HG03460 (cell line): Measurements from ENCODE around the gene SIAE.
"Not testable (repeated sequence)": the region's sequence is repeated elsewhere in the genome, so short reads cannot be mapped to it uniquely, and the experiment has no call there.

Experiments
- ATAC-seq: cut with Tn5 transposase; IDR thresholded peaks from one replicate; pipeline ENCODE4 v1.9.1; 2021; ENCODE audit not compliant: unreplicated experiment

The SIAE gene

DNA sequence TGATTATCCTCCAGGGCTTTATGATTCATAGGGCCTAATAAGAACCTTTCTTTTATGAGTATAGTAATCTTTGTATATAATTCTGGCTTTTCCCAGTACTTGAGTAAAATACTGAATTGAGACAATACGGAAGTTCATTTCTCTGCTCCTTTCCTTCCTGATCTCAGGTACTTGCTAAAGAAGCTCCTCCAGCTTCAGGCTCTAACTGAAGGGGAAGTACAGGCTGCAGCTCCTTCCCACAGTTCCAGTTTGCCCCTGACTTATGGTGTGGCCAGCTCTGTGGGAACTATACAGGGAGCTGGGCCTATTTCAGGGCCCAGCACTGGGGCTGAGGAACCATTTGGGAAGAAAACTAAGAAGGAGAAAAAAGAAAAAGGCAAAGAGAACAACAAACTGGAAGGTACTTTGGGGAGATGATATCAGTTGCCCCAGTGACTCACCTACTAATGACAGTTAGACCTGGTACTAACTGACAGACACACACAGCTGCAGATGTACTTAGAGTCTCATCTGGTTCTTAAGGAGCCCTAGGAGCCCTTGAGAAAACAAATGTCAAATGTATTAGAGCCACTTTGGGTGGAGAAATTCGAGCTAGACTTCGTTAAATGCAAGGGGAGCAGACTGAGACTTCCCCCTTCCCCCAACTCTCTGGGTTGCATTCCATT is 47.9 kb downstream of the SIAE start:
- ATAC-seq = no peak

DNA sequence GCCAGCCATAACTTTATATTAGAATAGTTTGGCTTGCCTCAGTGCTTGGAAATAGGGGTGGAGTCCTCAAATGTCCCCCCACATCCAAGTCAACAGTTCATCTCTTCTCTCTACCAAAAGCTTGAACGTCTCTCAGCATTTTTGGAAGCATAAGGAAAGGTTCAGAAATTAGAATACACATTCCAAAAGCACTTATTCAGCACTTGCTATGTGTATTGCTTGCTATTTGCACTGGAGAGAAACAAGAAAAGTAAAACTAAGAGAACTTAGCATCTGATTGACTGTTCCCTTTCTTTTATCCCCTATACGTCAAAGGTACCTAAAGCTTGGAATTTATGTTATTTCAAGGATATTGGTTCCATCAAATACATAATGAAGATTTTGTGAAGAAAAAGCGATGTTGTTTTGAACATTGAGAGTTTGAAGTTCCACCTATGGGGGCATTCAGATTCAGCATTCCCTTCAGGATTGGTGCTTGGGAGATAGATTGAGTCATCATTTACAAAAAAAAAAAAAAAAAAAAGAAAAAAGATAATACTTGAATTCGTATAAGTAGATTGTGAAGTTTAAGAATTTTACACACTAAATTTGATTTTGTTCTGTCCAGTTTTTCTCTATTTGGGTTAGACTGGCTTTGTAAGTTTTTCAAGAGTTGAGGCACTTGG is 49.5 kb downstream of the SIAE start:
- ATAC-seq = no peak

DNA sequence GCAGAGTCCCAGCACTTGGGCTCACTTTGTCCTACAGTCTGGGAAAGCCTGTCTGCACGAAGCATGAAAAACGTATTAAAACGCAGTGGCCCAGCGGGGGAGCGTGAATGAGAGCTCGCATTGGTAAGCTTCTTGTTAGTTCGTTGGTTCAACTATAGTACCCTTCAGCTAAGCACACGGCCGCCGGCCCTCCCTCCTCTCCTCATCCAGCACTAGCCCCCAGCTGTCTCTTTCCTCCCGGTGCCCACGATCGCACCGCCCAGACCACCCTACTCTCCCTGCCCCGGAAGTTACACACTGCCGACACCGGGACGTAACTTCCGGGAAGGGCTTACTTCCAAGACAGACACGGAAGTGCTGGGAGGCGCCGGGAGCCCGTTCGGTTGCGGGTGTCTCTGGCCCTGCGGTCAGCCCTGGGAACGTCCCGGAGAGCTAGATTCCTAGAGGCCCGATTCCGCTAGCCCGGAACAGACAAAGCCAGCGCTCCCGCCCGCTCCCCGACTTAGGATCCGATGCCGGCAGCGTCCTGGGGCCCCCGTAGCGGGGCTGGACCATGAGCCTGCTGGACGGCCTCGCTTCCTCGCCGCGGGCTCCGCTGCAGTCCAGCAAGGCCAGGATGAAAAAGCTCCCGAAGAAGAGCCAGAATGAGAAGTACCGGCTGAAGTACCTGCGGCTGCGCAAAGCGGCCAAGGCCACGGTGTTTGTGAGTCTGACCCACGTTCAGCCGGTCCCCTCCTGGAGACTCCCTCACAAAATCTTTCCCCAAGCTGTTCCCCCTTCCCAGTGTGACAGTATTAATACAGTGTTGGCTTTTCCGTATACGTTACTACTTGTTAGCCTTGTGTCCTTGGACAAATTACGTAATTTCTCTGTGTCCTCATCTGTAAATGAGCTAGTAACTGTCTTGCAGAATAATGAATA is 50.7 kb downstream of the SIAE start, which contains the start of gene TBRG1:
TSS of gene TBRG1 (plus strand) at position 334 of the 921 bp plus-strand sequence. CDS start at position 554, 220 bp downstream.
- ATAC-seq = peak; percentile 99

DNA sequence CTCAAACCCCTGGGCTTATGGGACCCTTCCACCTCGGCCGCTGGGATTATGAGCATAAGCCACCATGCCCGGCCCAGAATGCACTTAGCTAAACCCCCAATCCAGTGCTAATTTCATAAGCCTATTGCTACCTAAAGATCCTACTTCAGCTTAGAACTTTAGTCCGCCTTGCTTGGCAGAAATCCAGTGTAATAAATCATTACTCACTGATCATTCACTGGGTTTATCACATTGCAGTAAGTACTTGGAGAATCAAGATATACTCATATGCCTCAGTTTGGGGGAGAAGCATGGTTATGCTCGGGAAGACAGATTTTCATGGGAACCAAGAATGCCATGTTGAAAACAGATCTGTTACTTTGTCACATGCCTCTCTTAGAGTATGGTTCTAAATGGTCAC is 54.7 kb downstream of the SIAE start:
- no peak for ATAC-seq

DNA sequence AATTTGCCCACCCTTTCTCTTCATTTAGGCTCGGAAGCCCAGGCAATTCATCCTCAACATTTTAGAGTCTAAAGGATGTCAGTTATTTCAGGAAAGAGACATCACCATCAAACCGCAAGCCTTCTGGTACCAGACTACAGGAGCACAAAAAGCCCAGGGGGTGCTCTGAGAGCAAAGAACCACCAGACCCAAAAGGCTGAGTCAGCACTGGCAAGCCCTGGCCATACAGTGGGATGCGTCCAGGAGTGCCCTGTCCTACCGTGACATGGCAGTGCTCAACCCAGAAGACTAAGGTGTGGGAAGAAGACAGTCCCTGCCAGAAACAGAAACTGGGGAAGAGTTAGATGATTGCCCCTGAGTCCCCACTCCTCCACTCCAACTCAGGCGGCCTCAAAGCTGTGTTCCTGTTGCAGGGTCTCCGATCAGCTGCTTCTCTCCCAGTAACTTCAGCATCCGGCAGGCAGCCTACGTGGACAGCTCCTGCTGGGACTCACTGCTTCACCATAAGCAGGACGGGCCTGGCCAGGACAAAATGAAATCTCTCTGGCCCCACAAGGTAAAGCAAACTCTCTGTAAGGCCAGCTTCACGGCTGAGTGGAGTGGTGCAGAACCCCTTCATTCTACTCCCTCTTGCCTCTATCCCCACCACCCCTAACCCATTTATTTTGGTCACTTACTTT is 60.8 kb downstream of the SIAE start:
- ATAC-seq = no peak

DNA sequence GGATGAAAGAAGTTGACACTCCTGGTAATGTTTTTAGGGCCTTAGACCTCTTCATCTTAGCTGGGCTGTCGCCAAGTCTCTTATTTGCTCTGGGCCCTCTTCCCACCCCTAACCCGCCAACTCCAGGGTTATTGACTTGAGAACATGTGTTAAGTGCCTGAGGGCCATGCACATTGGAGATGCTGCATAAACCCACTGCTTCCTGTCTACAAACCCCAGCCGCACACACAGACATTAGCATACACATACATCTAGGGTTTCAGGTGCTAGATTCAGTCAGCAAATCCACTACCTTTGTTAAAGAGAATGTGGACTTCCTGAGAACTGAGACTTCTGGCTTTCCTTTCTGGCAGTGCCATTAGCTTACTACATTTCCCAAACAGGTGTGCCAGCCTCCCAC is 61.5 kb downstream of the SIAE start:
- ATAC-seq = no peak

DNA sequence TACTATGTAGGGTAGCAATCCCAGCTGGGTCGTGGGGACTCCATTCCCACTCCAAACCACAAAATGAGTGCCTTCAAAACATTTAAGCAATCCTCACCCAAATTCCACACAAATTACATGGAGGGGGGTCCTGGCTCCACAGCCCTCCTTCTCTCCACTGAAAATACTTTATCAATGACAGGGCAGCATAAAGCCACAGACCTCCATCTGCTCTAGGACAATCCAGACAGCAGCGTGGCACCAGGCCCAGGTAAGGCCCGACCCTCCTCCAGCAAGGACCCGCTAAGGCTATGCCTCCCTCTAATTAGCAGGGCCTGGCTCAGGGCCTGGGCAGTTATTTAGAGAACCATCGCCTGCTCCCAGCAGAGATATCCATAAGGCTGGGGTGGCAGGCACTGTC is 62.5 kb downstream of the SIAE start, which contains the start of gene PANX3:
TSS of gene PANX3 (plus strand) at position 365 of the 400 bp plus-strand sequence. CDS start 129 bp downstream, outside the sequence.
- no peak for ATAC-seq

DNA sequence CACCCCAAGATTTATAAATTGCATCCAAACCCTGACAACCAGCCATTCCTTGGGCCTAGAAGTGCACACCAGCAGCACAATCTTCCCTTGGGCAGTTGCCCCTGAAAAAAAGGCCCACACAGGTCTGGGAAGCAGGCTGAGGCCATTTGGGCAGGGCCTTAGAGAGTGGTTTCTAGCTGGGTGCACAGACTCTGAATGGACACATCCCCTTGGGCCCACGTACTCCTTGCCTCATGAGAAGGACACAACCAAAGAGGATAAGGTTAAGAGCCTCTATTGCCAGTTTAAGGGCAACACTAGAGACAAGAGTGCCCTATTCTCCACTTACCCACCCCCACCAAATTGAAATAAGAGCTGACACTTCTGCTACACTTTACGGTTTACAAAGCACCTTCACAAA is 63.2 kb downstream of the SIAE start:
- ATAC-seq = no peak

DNA sequence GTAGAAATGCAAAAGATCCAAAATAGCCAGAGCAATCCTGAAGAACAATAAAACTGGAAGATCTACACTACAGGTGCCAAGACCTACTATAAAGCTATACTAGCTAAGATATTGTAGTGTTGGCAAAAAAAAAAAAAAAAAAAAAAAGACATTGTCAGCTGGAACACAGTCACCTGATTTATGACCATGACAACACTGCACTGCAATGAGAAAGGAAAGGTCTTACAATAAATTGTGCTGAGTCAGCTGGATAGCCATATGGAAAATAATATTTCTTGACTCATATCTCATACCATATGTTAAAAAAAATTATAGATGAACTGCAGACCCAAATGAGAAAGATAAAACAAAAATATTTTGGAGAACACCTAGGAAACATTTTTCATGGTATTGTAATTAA is 65.4 kb downstream of the SIAE start:
- ATAC-seq = no peak

DNA sequence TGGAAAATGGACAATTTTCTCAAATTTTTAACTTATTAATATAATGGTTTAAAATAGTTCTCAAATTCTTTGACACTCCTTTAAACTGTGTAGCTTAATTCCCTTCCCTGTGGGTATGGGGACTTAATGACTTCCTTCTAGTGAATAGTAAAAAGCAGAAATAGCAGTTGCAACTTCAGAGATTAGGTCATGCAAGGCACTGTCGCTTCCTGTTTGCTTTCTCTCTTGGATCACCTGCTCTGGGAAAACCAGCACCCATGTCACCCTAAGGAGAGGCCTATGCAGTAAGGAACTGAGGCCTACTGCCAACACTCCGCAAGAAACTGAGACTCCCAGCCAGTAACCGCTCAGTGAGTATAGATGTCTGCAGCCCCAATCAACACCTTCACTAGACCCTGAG is 67.8 kb downstream of the SIAE start:
- ATAC-seq = no peak

DNA sequence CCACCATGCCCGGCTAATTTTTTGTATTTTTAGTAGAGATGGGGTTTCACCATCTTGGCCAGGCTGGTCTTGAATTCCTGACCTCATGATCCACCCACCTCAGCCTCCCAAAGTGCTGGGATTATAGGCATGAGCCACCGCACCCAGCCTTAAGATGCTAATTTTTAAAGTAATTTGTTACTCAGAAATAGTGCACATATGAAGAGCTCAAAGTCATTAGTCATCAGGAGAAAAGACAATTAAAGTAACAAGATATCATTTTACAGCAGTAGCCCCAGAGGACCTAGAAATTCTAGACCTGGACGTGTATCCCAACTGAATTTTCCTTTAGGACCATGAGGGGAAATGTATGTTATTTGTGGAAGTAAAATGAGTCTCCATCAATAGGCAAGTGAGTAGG is 70.8 kb downstream of the SIAE start:
- ATAC-seq = not testable (repeated sequence)

DNA sequence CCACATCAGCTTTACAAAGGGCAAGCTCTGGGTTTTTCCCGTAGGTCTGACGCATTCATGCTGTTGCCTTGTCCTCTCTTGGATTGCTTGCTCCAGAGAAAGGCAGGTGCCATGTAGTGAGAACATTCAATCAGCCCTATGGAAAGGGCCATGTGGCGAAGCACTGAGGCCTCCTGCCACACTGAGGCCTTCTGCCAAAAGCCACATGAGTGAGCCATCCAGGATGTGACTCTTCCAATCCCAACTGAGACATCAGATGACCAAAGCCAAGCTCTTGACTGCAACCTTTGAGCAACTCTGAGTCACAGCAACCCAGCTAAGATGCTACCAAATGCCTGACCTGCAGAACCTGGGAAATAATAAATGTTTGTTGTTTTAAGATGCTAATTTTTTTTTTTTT is 71.3 kb downstream of the SIAE start:
- no peak for ATAC-seq

DNA sequence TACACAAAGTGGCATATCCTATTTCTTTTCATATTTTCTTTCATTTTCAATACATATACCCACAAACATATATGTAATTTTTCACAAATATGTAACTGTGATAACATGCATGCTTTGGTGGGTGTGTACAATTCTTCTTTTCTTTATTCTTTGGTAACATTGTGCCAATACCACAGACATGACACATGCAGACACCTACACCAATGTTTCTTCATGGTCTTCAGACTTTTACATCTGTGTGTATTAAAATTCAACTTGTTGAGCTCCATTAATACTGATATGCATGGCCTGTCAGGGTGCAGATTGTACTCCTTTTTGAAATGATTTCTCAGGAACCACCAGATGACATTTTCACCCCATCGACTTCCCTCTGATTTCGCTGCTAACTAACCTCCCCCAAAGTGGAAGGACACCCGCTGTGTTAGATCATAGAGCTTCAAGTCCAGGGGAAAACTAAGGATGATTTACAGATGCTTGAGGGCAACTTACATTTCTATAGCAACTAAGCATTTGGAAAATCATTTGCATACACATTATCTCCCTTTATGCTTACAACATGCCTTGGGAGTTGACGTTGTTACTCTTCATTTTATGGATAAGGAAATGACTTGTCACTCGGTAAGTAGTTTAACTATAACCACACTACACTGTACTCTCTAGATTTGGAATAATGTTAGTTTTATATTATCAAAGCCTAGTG is 72.8 kb downstream of the SIAE start:
- no peak for ATAC-seq

DNA sequence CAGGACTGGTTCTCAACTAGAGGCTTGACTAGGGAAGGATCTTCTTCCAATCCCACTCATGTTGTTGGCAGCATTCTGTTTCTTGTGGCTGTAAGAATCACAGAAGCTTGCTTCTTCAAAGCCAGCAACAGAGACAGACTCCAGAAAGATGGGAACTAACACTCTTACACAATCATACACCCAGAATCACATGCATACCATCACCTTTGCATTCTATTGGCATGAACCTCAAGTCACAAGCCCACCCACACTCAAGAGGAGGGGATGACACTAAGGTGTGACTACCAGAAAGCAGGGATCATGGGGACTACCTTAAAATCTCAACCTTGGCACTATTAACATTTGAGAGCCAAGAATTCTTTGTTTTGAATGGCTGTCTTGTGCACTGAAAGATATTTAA is 75.9 kb downstream of the SIAE start:
- ATAC-seq = no peak

DNA sequence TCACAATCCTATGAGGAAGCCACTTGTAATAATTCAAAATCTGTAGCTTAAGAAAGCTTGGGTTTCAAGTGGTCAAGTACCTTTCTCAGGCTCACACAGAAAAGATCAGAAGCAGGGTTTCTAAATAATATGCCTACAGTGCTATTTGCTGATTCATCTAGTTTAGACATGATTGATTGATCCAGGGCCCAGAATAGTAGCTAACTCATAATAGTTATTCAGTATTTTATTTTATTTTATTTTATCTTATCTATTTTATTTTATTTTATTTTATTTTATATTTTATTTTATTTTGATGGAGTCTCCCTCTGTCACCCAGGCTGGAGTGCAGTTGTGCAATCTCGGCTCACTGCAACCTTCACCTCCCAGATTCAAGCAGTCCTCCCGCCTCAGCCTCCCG is 78.2 kb downstream of the SIAE start:
- no peak for ATAC-seq

DNA sequence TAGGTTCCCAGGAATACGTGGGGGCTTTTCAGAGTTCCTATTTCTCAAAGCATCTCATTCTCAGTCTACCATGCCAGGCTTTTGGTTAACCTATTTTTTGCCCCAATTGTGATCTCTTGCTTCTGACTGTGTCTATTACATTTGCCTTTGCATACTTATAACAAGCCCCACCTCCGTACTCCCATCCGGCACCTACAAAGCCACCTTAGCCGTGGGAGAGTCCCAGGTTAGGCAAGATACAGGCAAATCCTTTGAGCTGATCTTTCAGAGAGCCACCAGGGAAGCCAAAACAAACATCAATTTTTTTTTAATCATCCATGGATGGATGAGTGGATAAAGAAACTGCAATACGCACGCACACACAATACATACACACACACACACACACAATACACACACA is 80.9 kb downstream of the SIAE start:
- no peak for ATAC-seq

DNA sequence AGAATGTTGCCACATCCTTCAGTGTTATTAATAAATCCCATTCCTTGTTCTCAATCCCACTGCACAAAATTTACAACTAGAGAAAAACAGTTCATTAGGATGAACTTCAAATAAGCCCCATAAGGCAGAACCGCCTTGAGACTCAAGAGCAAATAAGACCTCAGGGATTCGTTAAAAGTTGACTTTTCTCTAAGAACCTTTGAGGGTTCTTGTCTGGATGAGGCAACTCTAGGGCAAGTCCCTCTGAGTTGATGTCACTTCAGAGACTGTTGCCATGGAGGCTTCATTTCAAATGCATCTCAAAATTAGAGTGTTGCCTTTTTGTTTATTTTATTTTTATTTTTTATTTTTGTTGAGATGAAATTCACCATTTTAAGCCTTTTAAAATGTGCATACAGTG is 82.1 kb downstream of the SIAE start:
- no peak for ATAC-seq

DNA sequence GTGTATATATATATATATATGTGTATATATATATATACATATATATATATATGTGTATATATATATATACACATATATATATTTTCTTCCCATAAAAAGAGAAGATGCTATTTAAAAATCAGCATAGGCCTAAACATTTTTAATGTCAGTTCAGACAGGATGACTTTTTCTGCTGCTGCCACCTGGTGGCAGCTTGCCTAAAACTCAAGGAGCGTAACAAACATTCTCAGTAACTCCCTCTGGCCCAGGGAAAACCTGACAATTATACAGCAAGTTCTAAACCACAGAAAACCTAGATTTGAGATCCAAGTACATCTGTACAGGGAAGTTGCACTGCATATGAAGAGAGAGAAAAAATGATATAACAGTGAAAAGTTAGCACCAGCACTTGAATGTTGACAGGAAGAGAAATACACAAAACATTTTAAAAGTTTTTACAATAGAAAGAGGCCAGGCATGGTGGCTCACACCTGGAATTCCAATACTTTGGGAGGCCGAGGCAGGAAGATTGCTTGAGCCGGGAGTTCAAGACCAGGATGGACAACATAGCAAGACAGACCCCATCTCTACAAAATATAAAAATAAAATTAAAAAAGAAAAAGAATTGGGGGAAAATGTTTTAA is 87.2 kb downstream of the SIAE start:
- no peak for ATAC-seq

DNA sequence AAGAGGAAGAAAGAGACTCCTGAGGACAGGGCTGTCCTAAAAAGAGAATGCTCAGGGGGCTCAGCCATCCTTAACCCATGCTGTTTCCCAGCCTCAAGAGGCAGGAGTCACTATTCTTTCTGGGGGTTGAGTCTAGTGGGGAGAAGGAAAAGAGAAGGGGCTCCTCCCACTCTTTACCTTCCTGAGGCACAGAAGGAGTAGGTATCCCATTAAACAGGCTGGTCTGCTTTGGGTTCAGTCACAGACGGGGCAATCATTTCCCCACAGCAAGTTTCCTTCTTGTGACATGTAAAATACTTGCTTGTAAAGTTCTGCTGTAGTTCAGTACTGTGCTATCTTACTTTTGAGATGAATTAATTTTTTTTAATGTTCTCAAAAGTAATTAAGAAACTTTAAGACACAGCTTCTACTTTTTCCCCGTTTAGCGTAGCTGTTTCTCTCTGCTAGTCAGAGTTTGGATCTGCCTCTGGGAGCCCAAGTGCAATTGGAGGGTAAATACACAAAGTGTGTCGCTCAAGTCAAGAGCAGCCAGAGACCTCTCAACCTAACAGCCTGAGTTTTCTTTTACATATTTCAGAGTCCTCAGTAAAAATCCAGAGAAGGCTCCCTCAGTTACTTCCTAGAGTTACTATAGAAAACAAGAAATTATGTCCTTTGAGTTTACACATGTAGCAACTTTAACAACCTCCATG is 88.7 kb downstream of the SIAE start:
- no peak for ATAC-seq
